Measurements from ENCODE around the gene NF2.

GRCh38 chr22:29633514-29634312, 30.3 kb downstream of the NF2 start:
- TF ChIP-seq CTCF (IDR thresholded peaks at IDR 0.05; ENCODE audit: control extremely low read depth in 1 of 3, insufficient read depth in 1 of 3, low read depth in 1 of 3, low read length in 3 of 3) (no peak), GABPA (IDR thresholded peaks at IDR 0.05; ENCODE audit: borderline replicate concordance, insufficient read depth, low read length) (no peak), POLR2AphosphoS5 (IDR thresholded peaks at IDR 0.05; ENCODE audit: low read depth, low read length) (no peak), CEBPB (IDR thresholded peaks at IDR 0.05; ENCODE audit: low read depth, low read length) (no peak), SRF (IDR thresholded peaks at IDR 0.05; ENCODE audit: low read depth, low read length) (no peak), EZH2 (IDR thresholded peaks at IDR 0.05; ENCODE audit: low read depth, low read length, severe bottlenecking) (no peak), TAF1 (IDR thresholded peaks at IDR 0.05; ENCODE audit: low read depth, low read length) (no peak), POLR2A (IDR thresholded peaks at IDR 0.05; ENCODE audit: control extremely low read depth in 1 of 2, low read depth in 2 of 2, low read length in 2 of 2) (no peak), YY1 (IDR thresholded peaks at IDR 0.05; ENCODE audit: low read depth, low read length) (no peak), CHD1 (IDR thresholded peaks at IDR 0.05; ENCODE audit: low read depth, low read length) (no peak), CHD2 (IDR thresholded peaks at IDR 0.05; ENCODE audit: low read length) (no peak)
